H1 (cell line): Measurements from ENCODE around the gene RAB3B. TPM values are rescaled to one million over a fixed set of nuclear protein-coding genes. Genes with fewer than 3 reads are reported as not detected.

ENCODE experiments used
- CTCF ChIA-PET: fragments of 300-600 bp; sonication (Branson Sonifier 250); formaldehyde crosslinking; loops from one replicate; lab custom pipeline; 2021; ENCODE audit not compliant: partially characterized antibody; lab: Charles Lee
- POLR2A ChIA-PET: fragments of 300-600 bp; sonication (Branson Sonifier 250); formaldehyde crosslinking; loops from one replicate; lab custom pipeline; 2021; ENCODE audit warnings: inconsistent platforms; ENCODE audit not compliant: partially characterized antibody; lab: Charles Lee
- DNase-seq, 2 experiments: peaks; one replicate each; pipeline versions ENCODE4 v3.0.0 to v3.0.0-alpha.2; 2010 to 2022; ENCODE audit warnings: low spot score in 2 of 2, low read depth in 1 of 2, mixed read lengths in 1 of 2
- FAIRE-seq: peaks from 2 replicates; lab custom pipeline; 2011; peaks lifted over from hg19 to GRCh38; lab: Jason Lieb, UNC
- H2AFZ ChIP-seq: 2 replicates; pipeline ENCODE4 v1.8.1; 2012; ENCODE audit warnings: low read length, inconsistent platforms
- H2AK5ac ChIP-seq: 2 replicates; pipeline ENCODE4 v1.6.1; 2013; ENCODE audit warnings: low read depth, low read length
- H2BK120ac ChIP-seq: replicated peaks from 2 replicates; pipeline ENCODE3; 2013; ENCODE audit warnings: low read depth, low read length, inconsistent platforms
- H2BK12ac ChIP-seq: 2 replicates; pipeline ENCODE4 v1.6.1; 2013; ENCODE audit warnings: low read depth, low read length
- H2BK15ac ChIP-seq: 2 replicates; pipeline ENCODE4 v1.6.1; 2013; ENCODE audit warnings: low read length
- H2BK20ac ChIP-seq: 2 replicates; pipeline ENCODE4 v1.6.1; 2013; ENCODE audit warnings: low read length
- H2BK5ac ChIP-seq: 2 replicates; pipeline ENCODE4 v1.6.1; 2013; ENCODE audit warnings: low read depth, low read length
- H3K14ac ChIP-seq: 2 replicates; pipeline ENCODE4 v1.6.1; 2013; ENCODE audit warnings: inconsistent platforms; ENCODE audit not compliant: insufficient read length
- H3K18ac ChIP-seq: 2 replicates; pipeline ENCODE4 v1.6.1; 2013; ENCODE audit warnings: low read length; ENCODE audit errors: extremely low read depth
- H3K23ac ChIP-seq: 2 replicates; pipeline ENCODE4 v1.6.1; 2013; ENCODE audit warnings: inconsistent platforms; ENCODE audit not compliant: insufficient read length
- H3K23me2 ChIP-seq: 2 replicates; pipeline ENCODE4 v1.6.1; 2013; ENCODE audit warnings: low read depth, low read length
- H3K27ac ChIP-seq: 2 replicates; pipeline ENCODE4 v1.6.1; 2011; ENCODE audit warnings: low read depth, low read length, inconsistent platforms
- H3K27me3 ChIP-seq, 4 experiments: replicated peaks in 1 of 4; 1 replicate in 1 of 4; 2 replicates in 3 of 4; pipeline versions ENCODE4 v1.6.1 to v1.8.1; 2011 to 2013; ENCODE audit warnings: low read length in 3 of 4, mild to moderate bottlenecking in 3 of 4, inconsistent platforms in 2 of 4, mixed read lengths in 2 of 4, moderate library complexity in 1 of 4; ENCODE audit not compliant: control insufficient read depth in 3 of 4, insufficient read depth in 3 of 4; ENCODE audit errors: extremely low read depth in 1 of 4
- H3K36me3 ChIP-seq, 4 experiments: 2 replicates each; pipeline versions ENCODE4 v1.6.1 to v1.8.1; 2011 to 2013; ENCODE audit warnings: mild to moderate bottlenecking in 4 of 4, low read length in 3 of 4, moderate library complexity in 2 of 4, control low read depth in 1 of 4, inconsistent platforms in 1 of 4; ENCODE audit not compliant: insufficient read depth in 4 of 4, control insufficient read depth in 2 of 4
- H3K4ac ChIP-seq: replicated peaks from 2 replicates; pipeline ENCODE3; 2013; ENCODE audit warnings: low read length, low read depth, mixed read lengths, inconsistent platforms; ENCODE audit not compliant: insufficient read length
- H3K4me1 ChIP-seq, 4 experiments: replicated peaks in 1 of 4; 1 replicate in 1 of 4; 2 replicates in 3 of 4; pipeline versions ENCODE4 v1.6.1 to v1.8.1; 2011 to 2013; ENCODE audit warnings: low read length in 3 of 4, inconsistent platforms in 2 of 4, mixed read lengths in 1 of 4; ENCODE audit not compliant: insufficient read depth in 4 of 4, control insufficient read depth in 3 of 4
- H3K4me2 ChIP-seq, 2 experiments: 2 replicates each; pipeline versions ENCODE4 v1.6.1 to v1.8.1; 2011 to 2013; ENCODE audit warnings: low read depth in 2 of 2, low read length in 2 of 2, control low read depth in 1 of 2, inconsistent platforms in 1 of 2, mild to moderate bottlenecking in 1 of 2; ENCODE audit not compliant: insufficient read depth in 1 of 2
- H3K4me3 ChIP-seq, 4 experiments: fragments of 200-600, 300-600 bp in 1 of 4; sonication (generic), shearing (Covaris generic), sonication (Bioruptor Twin) in 1 of 4; 2 replicates each; pipeline versions ENCODE4 v1.5.1 to v1.8.1; 2011 to 2016; ENCODE audit warnings: low read length in 4 of 4, low read depth in 3 of 4, control low read depth in 2 of 4, inconsistent platforms in 2 of 4, mild to moderate bottlenecking in 2 of 4, mixed read lengths in 1 of 4, moderate library complexity in 1 of 4; ENCODE audit not compliant: insufficient read depth in 2 of 4; ENCODE audit errors: extremely low read depth in 1 of 4
- H3K56ac ChIP-seq: replicated peaks from 2 replicates; pipeline ENCODE3; 2013; ENCODE audit warnings: low read depth, mild to moderate bottlenecking, mixed read lengths, low read length, inconsistent platforms; ENCODE audit not compliant: insufficient read length
- H3K79me1 ChIP-seq: 2 replicates; pipeline ENCODE4 v1.6.1; 2013; ENCODE audit warnings: low read depth, low read length, control low read depth
- H3K79me2 ChIP-seq, 2 experiments: 2 replicates each; pipeline versions ENCODE4 v1.6.1 to v1.8.1; 2012 to 2013; ENCODE audit warnings: low read length in 2 of 2, mild to moderate bottlenecking in 2 of 2, inconsistent platforms in 1 of 2; ENCODE audit not compliant: insufficient read depth in 2 of 2, control insufficient read depth in 1 of 2
- H3K9ac ChIP-seq, 4 experiments: replicated peaks in 1 of 4; 1 replicate in 1 of 4; 2 replicates in 3 of 4; pipeline versions ENCODE4 v1.6.1 to v1.8.1; 2011 to 2013; ENCODE audit warnings: low read depth in 3 of 4, low read length in 3 of 4, control low read depth in 2 of 4, mild to moderate bottlenecking in 2 of 4, moderate library complexity in 2 of 4, inconsistent platforms in 1 of 4; ENCODE audit errors: extremely low read depth in 1 of 4
- H3K9me3 ChIP-seq, 2 experiments: 2 replicates each; pipeline versions ENCODE4 v1.6.1 to v1.8.1; 2012 to 2013; ENCODE audit warnings: mild to moderate bottlenecking in 2 of 2, moderate library complexity in 2 of 2, control low read depth in 1 of 2, inconsistent platforms in 1 of 2, low read depth in 1 of 2, low read length in 1 of 2, mixed read lengths in 1 of 2; ENCODE audit not compliant: insufficient read depth in 2 of 2
- H4K20me1 ChIP-seq, 2 experiments: replicated peaks in 1 of 2; 2 replicates each; pipeline versions ENCODE3 to v1.8.1; 2011 to 2013; ENCODE audit warnings: inconsistent platforms in 2 of 2, low read length in 2 of 2, mild to moderate bottlenecking in 1 of 2; ENCODE audit not compliant: insufficient read depth in 2 of 2, control insufficient read depth in 1 of 2
- H4K5ac ChIP-seq: 2 replicates; pipeline ENCODE4 v1.6.1; 2013; ENCODE audit warnings: low read length, low read depth, mixed read lengths, inconsistent platforms; ENCODE audit not compliant: insufficient read length
- H4K8ac ChIP-seq: 2 replicates; pipeline ENCODE4 v1.8.0; 2013; ENCODE audit warnings: mild to moderate bottlenecking, moderate library complexity, low read length, inconsistent platforms; ENCODE audit not compliant: insufficient read depth; ENCODE audit errors: extremely low read depth
- H4K91ac ChIP-seq: replicated peaks from 2 replicates; pipeline ENCODE3; 2013; ENCODE audit warnings: low read length, mixed read lengths, inconsistent platforms; ENCODE audit not compliant: insufficient read length
- CTCF ChIP-seq, 3 experiments: IDR thresholded peaks; 1 replicate in 2 of 3; 2 replicates in 1 of 3; pipeline versions ENCODE4 v1.5.1 to v1.6.1; 2011; ENCODE audit warnings: low read length in 3 of 3, mild to moderate bottlenecking in 3 of 3, inconsistent platforms in 2 of 3, low read depth in 1 of 3, moderate library complexity in 1 of 3; ENCODE audit not compliant: insufficient read depth in 1 of 3; ENCODE audit errors: control extremely low read depth in 1 of 3
- E2F6 ChIP-seq: IDR thresholded peaks from 2 replicates; pipeline ENCODE4 v1.6.1; 2012; ENCODE audit warnings: inconsistent platforms
- JUND ChIP-seq: IDR thresholded peaks from 2 replicates; pipeline ENCODE4 v1.6.1; 2011; ENCODE audit warnings: mild to moderate bottlenecking, improper control_type of control experiment, low read length
- KDM4A ChIP-seq: IDR thresholded peaks from one replicate; pipeline ENCODE4 v1.7.1; 2012; ENCODE audit warnings: low read depth, mild to moderate bottlenecking, moderate library complexity, low read length, inconsistent platforms; ENCODE audit not compliant: severe bottlenecking
- MAFK ChIP-seq: IDR thresholded peaks from 2 replicates; pipeline ENCODE4 v1.6.1; 2012; ENCODE audit warnings: low read depth, mild to moderate bottlenecking, improper control_type of control experiment, low read length
- MAX ChIP-seq: IDR thresholded peaks from 2 replicates; pipeline ENCODE4 v1.6.1; 2012; ENCODE audit warnings: inconsistent platforms
- NANOG ChIP-seq: IDR thresholded peaks from 2 replicates; pipeline ENCODE4 v1.6.1; 2011; ENCODE audit warnings: low read length, low read depth, mild to moderate bottlenecking, inconsistent platforms; ENCODE audit not compliant: insufficient read depth, poor library complexity, severe bottlenecking
- WGBS, 2 experiments: shearing (Covaris generic) in 1 of 2; methylation state at CpG; one replicate each; pipeline versions ENCODE4 v1.1.6 to v1.1.7; 2013 to 2015; ENCODE audit warnings: low lambda C conversion rate in 2 of 2, mixed read lengths in 2 of 2, inconsistent platforms in 1 of 2, low coverage in 1 of 2, missing lambda C conversion rate in 1 of 2; ENCODE audit not compliant: insufficient replicate concordance in 2 of 2, insufficient coverage in 1 of 2, insufficient read length in 1 of 2; ENCODE audit errors: extremely low coverage in 1 of 2, missing lambda C conversion rate in 1 of 2; 5-methylcytosine and 5-hydroxymethylcytosine counted together
- polyA plus RNA-seq, 7 experiments: library from polyadenylated mRNA; depleted of rRNA in 3 of 7; stranded (reverse) in 5 of 7; unstranded in 2 of 7; fragments of >200 nt in 5 of 7; fragments of 200-250 nt in 2 of 7; gene quantifications; 1 replicate in 5 of 7; 2 replicates in 1 of 7; 4 replicates in 1 of 7; pipeline versions ENCODE4 v1.2.1 to v1.2.3, GENCODE V29; 2011 to 2013; ENCODE audit warnings: missing spikeins in 2 of 7, mixed read lengths in 2 of 7
- total RNA-seq: library from RNA; stranded (reverse); fragmentation: NEBNext Ultra II Directional; extraction: Animal tissue kit (Norgen Biotek cat#: 25700); gene quantifications from 2 replicates; pipeline ENCODE4 v1.2.1, GENCODE V29; 2021

The RAB3B gene
- total and polyA plus RNA-seq, 2 of the 8 experiments (the other 6 are each of a cell fraction or from before 2014, with no cell fraction given): 12.5 to 36.8 TPM

GRCh38 chr1:52007215-52008002 is 16.9 kb upstream of the RAB3B start:
- H2BK12ac ChIP-seq: peak overlapping the region; percentile 10
- no peak overlapping the region for H2AK5ac ChIP-seq
- no peaks in the 10 kb centered on the region for H3K23me2 ChIP-seq
- H2BK120ac ChIP-seq: peak overlapping the region; percentile 78
- WGBS, 2 experiments: 84% methylated on average over 5 of the region's 5 CpGs; no CpG with 5 or more reads in 1 of the 2 experiments
- peak overlapping the region; percentile 12; the same call in 1 of the 2 replicates for H2BK15ac ChIP-seq
- peak overlapping the region; percentile 29 for H3K18ac ChIP-seq
- peak overlapping the region; percentile 11; the same call in 1 of the 2 replicates for H3K27ac ChIP-seq
- H4K91ac ChIP-seq: no peak overlapping the region
- ChIA-PET CTCF (no interaction called here), POLR2A (interaction anchor here (0.7 to 1.0 kb wide), 2 partner anchors 127 to 254 kb away, joined by 3 read pairs; no protein-coding TSS in a partner anchor)
- H4K20me1 ChIP-seq: no peaks in the 10 kb centered on the region
- peak overlapping the region; percentile 95 for H2BK20ac ChIP-seq
- peaks cover 5 to 14% (median 12%) of the 10 kb centered on the region in 4 experiments; a peak in 6 of 7 replicates for H3K4me1 ChIP-seq
- no peaks in the 10 kb centered on the region for H3K27me3 ChIP-seq
- no peak overlapping the region for H3K23ac ChIP-seq
- peak overlapping the region; percentile 28; the same call in 1 of the 2 replicates for H2AFZ ChIP-seq
- H3K79me2 ChIP-seq: no peaks in the 10 kb centered on the region
- DNase-seq (no peak), FAIRE-seq (no peak)
- H3K36me3 ChIP-seq: no peaks in the 10 kb centered on the region
- no peaks in the 10 kb centered on the region for H3K9me3 ChIP-seq
- H3K56ac ChIP-seq: no peak overlapping the region
- no peak overlapping the region; a peak in 1 of 8 replicates for H3K4me3 ChIP-seq
- peak overlapping the region; percentile 62 for H4K5ac ChIP-seq
- no peak for TF ChIP-seq KDM4A
- TF ChIP-seq JUND: no peak
- no peak for TF ChIP-seq NANOG
- no peak for TF ChIP-seq MAX
- no peak for TF ChIP-seq E2F6
- TF ChIP-seq CTCF (IDR thresholded peaks at IDR 0.05; ENCODE audit: control extremely low read depth in 1 of 3, insufficient read depth in 1 of 3, low read depth in 1 of 3, low read length in 3 of 3): no peak
- peak; percentile 58 for TF ChIP-seq MAFK
- no peak overlapping the region for H4K8ac ChIP-seq
- H3K14ac ChIP-seq: no peak overlapping the region
- no peak overlapping the region; a peak in 1 of 7 replicates for H3K9ac ChIP-seq
- peak overlapping the region; percentile 4; the same call in 1 of the 2 replicates for H2BK5ac ChIP-seq
- no peaks in the 10 kb centered on the region for H3K79me1 ChIP-seq
- peak overlapping the region in 1 of 2 experiments; percentile 58; a peak in 2 of 4 replicates for H3K4me2 ChIP-seq
- no peak overlapping the region for H3K4ac ChIP-seq
